Endothelial cell of umbilical vein (primary cell): ENCODE measurements around the gene MAN2B2. TPM values are rescaled to one million over a fixed set of nuclear protein-coding genes. Genes with fewer than 3 reads are reported as not detected.

Experiments
- BruUV-seq: library from RNA; stranded (reverse); fragments of 400-500 nt; replicated peaks from 2 replicates; lab custom pipeline; 2021; lab: Mats Ljungman, UMichigan
- CTCF ChIA-PET: fragments of 300-600, 350-600 bp; sonication (Branson Sonifier 250); formaldehyde crosslinking; loops from one replicate; lab custom pipeline; 2021; ENCODE audit warnings: antibody characterized with exemption, inconsistent platforms; lab: Charles Lee
- POLR2A ChIA-PET: fragments of 300-600, 350-600 bp; sonication (Branson Sonifier 250); formaldehyde crosslinking; loops from one replicate; lab custom pipeline; 2021; ENCODE audit warnings: antibody characterized with exemption, inconsistent platforms; lab: Charles Lee
- DNase-seq: peaks from one replicate; pipeline ENCODE4 v3.0.0-alpha.2; 2011; ENCODE audit warnings: low read depth, low spot score
- FAIRE-seq: peaks from 2 replicates; lab custom pipeline; 2011; peaks lifted over from hg19 to GRCh38; lab: Jason Lieb, UNC
- H2AFZ ChIP-seq: 2 replicates; pipeline ENCODE4 v1.6.0; 2012; ENCODE audit warnings: low read depth, low read length, control low read depth, inconsistent platforms
- H3K27ac ChIP-seq: 2 replicates; pipeline ENCODE4 v1.5.1; 2011; ENCODE audit warnings: low read depth, mild to moderate bottlenecking, control low read depth, low read length, moderate library complexity; ENCODE audit not compliant: insufficient read depth
- H3K27me3 ChIP-seq, 2 experiments: 2 replicates each; pipeline versions ENCODE4 v1.6.0 to v1.6.1; 2011; ENCODE audit warnings: low read length in 2 of 2, mixed read lengths in 1 of 2; ENCODE audit not compliant: control insufficient read depth in 2 of 2, insufficient read depth in 2 of 2
- H3K36me3 ChIP-seq, 2 experiments: 2 replicates in 1 of 2; 3 replicates in 1 of 2; pipeline ENCODE4 v1.5.1; 2011; ENCODE audit warnings: low read length in 2 of 2, mild to moderate bottlenecking in 1 of 2, moderate library complexity in 1 of 2; ENCODE audit not compliant: control insufficient read depth in 2 of 2, insufficient read depth in 2 of 2; ENCODE audit errors: extremely low read depth in 1 of 2
- H3K4me1 ChIP-seq: 3 replicates; pipeline ENCODE4 v1.5.1; 2011; ENCODE audit warnings: mild to moderate bottlenecking, low read length; ENCODE audit not compliant: control insufficient read depth, insufficient read depth; ENCODE audit errors: extremely low read depth
- H3K4me2 ChIP-seq: 2 replicates; pipeline ENCODE4 v1.6.1; 2011; ENCODE audit warnings: low read length, control low read depth, mixed read lengths; ENCODE audit not compliant: insufficient read depth
- H3K4me3 ChIP-seq, 3 experiments: fragments of 200-600 bp in 1 of 3; sonication (generic), shearing (Covaris generic) in 1 of 3; replicated peaks in 1 of 3; 2 replicates each; pipeline ENCODE4 v1.5.1; 2011 to 2016; ENCODE audit warnings: control low read depth in 3 of 3, low read length in 3 of 3, mild to moderate bottlenecking in 2 of 3, inconsistent platforms in 1 of 3, low read depth in 1 of 3, moderate library complexity in 1 of 3; ENCODE audit not compliant: insufficient read depth in 1 of 3
- H3K79me2 ChIP-seq: 2 replicates; pipeline ENCODE4 v1.6.0; 2012; ENCODE audit warnings: low read length, inconsistent platforms; ENCODE audit not compliant: control insufficient read depth, insufficient read depth
- H3K9ac ChIP-seq: replicated peaks from 2 replicates; pipeline ENCODE3; 2011; ENCODE audit warnings: low read length, control low read depth; ENCODE audit not compliant: insufficient read depth; ENCODE audit errors: extremely low read depth
- H3K9me1 ChIP-seq: replicated peaks from 3 replicates; pipeline ENCODE4 v1.6.0; 2011; ENCODE audit warnings: mild to moderate bottlenecking, low read length; ENCODE audit not compliant: control insufficient read depth, insufficient read depth; ENCODE audit errors: extremely low read depth
- H3K9me3 ChIP-seq: replicated peaks from 2 replicates; pipeline ENCODE4 v1.5.1; 2012; ENCODE audit warnings: low read length, inconsistent platforms; ENCODE audit not compliant: control insufficient read depth, insufficient read depth
- H4K20me1 ChIP-seq: replicated peaks from 2 replicates; pipeline ENCODE3; 2011; ENCODE audit warnings: mild to moderate bottlenecking, low read length; ENCODE audit not compliant: control insufficient read depth, insufficient read depth; ENCODE audit errors: extremely low read depth
- EZH2 ChIP-seq: IDR thresholded peaks from 2 replicates; pipeline ENCODE4 v1.6.1; 2012; ENCODE audit warnings: borderline replicate concordance, low read depth, mild to moderate bottlenecking, moderate library complexity, low read length, inconsistent platforms; ENCODE audit not compliant: severe bottlenecking
- FOS ChIP-seq: IDR thresholded peaks from 2 replicates; pipeline ENCODE4 v1.6.1; 2011; ENCODE audit warnings: mild to moderate bottlenecking, low read length, moderate library complexity, borderline replicate concordance; ENCODE audit not compliant: insufficient read depth
- GATA2 ChIP-seq: IDR thresholded peaks from 2 replicates; pipeline ENCODE4 v1.7.0; 2011; ENCODE audit warnings: low read depth, mild to moderate bottlenecking, moderate library complexity, mixed read lengths, low read length; ENCODE audit not compliant: insufficient read length, insufficient read depth
- JUN ChIP-seq: IDR thresholded peaks from 2 replicates; pipeline ENCODE4 v1.6.1; 2011; ENCODE audit warnings: borderline replicate concordance, low read depth; ENCODE audit not compliant: insufficient read length, insufficient read depth
- MYC ChIP-seq: IDR thresholded peaks from one replicate; pipeline ENCODE4 v1.6.1; 2011; ENCODE audit warnings: mild to moderate bottlenecking, low read depth, low read length
- POLR2A ChIP-seq: IDR thresholded peaks from 2 replicates; pipeline ENCODE4 v1.6.1; 2012; ENCODE audit warnings: low read depth, mild to moderate bottlenecking, control low read depth, low read length
- POLR2AphosphoS5 ChIP-seq: IDR thresholded peaks from 2 replicates; pipeline ENCODE4 v1.6.1; 2012; ENCODE audit warnings: low read depth, mild to moderate bottlenecking, control low read depth, low read length, moderate library complexity; ENCODE audit not compliant: insufficient read depth
- dilution Hi-C: fragments of 300-500 bp; cut with MboI; formaldehyde crosslinking; loops from one replicate; pipeline ENCODE4 v1.15.0; 2019; ENCODE audit warnings: low sequenced_read_pairs; ENCODE audit not compliant: extremely low pct_ligation_motif_present
- intact Hi-C: fragments of 100-400 bp; cut with micrococcal nuclease; formaldehyde crosslinking; loops from one replicate; pipeline ENCODE4 v1.10.0; 2022
- polyA plus RNA-seq, 4 experiments: library from polyadenylated mRNA; depleted of rRNA in 3 of 4; stranded (reverse) in 3 of 4; unstranded in 1 of 4; fragments of >200 nt; gene quantifications; 2 replicates each; pipeline versions ENCODE4 v1.2.1 to v1.2.3, GENCODE V29; 2011 to 2012; ENCODE audit warnings: missing spikeins in 1 of 4
- total RNA-seq: library from RNA; stranded (reverse); gene quantifications from 2 replicates; pipeline ENCODE4 v1.2.3, GENCODE V29; 2021
- TF ChIP-seq, protein P1 (sequence below): IDR thresholded peaks from 2 replicates; pipeline ENCODE4 v1.6.1; 2011; ENCODE audit not compliant: insufficient read depth, insufficient read length
- TF ChIP-seq, protein P2 (sequence below), 2 donors: IDR thresholded peaks; 1 replicate in 1 of 2; 2 replicates in 1 of 2; pipeline ENCODE4 v1.5.1; 2011; ENCODE audit warnings: low read length in 2 of 2, mild to moderate bottlenecking in 2 of 2, moderate library complexity in 2 of 2, control low read depth in 1 of 2, inconsistent platforms in 1 of 2, low read depth in 1 of 2; ENCODE audit not compliant: insufficient read depth in 1 of 2; ENCODE audit errors: extremely low read depth in 1 of 2

Gene MAN2B2
- total and polyA plus RNA-seq, 2 donors (not counting 3 experiments of a cell fraction or from before 2014, with no cell fraction given): 15.7 to 25.1 TPM

DNA sequence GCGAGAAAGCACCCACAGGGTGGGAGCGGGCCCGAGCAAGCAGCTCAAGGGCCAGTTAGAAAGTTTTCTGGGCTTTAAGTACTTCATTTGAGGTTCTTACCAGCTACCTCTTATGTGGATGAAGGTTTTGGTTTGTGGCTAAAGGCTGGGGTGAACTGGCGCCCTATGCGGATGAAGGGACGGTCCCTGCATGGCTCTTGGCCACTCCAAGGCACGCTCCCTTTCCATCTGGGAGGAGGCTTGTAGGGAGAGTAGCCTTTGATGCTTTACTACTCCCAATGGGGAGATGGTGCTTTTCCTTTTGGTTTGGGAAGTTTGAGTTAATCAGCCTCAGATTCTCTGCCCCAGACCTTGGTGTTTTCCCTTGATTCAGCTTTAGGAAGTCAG lies 83.2 kb downstream of the MAN2B2 start:
- TF ChIP-seq MYC (no peak), JUN (no peak), GATA2 (no peak), FOS (no peak), POLR2A (no peak), POLR2AphosphoS5 (no peak), EZH2 (no peak)
- TF ChIP-seq, protein P1, sequence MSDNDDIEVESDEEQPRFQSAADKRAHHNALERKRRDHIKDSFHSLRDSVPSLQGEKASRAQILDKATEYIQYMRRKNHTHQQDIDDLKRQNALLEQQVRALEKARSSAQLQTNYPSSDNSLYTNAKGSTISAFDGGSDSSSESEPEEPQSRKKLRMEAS: no peak
- TF ChIP-seq, protein P2, sequence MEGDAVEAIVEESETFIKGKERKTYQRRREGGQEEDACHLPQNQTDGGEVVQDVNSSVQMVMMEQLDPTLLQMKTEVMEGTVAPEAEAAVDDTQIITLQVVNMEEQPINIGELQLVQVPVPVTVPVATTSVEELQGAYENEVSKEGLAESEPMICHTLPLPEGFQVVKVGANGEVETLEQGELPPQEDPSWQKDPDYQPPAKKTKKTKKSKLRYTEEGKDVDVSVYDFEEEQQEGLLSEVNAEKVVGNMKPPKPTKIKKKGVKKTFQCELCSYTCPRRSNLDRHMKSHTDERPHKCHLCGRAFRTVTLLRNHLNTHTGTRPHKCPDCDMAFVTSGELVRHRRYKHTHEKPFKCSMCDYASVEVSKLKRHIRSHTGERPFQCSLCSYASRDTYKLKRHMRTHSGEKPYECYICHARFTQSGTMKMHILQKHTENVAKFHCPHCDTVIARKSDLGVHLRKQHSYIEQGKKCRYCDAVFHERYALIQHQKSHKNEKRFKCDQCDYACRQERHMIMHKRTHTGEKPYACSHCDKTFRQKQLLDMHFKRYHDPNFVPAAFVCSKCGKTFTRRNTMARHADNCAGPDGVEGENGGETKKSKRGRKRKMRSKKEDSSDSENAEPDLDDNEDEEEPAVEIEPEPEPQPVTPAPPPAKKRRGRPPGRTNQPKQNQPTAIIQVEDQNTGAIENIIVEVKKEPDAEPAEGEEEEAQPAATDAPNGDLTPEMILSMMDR (IDR thresholded peaks at IDR 0.05; ENCODE audit: extremely low read depth in 1 of 2, insufficient read depth in 1 of 2, low read depth in 1 of 2, low read length in 2 of 2): no peak
- Histone ChIP-seq H3K4me3 (no peak overlapping the region), H3K9me3 (no peaks in the 10 kb centered on the region), H3K36me3 (no peaks in the 10 kb centered on the region), H3K27me3 (peaks cover 13 to 34% of the 10 kb centered on the region in 2 experiments), H3K4me2 (no peak overlapping the region), H3K9ac (no peak overlapping the region), H3K27ac (no peak overlapping the region), H4K20me1 (no peaks in the 10 kb centered on the region), H2AFZ (no peak overlapping the region), H3K9me1 (no peaks in the 10 kb centered on the region), H3K4me1 (peaks cover 2% of the 10 kb centered on the region), H3K79me2 (no peaks in the 10 kb centered on the region)
- FAIRE-seq (no peak), DNase-seq (no peak)
- ChIA-PET POLR2A (no interaction called here), CTCF (interaction anchor here (0.9 to 1.7 kb wide), 3 partner anchors 9 to 413 kb away, joined by 3 to 4 read pairs (median 3); no protein-coding TSS in a partner anchor)
- no TSS peak for BruUV-seq
- intact Hi-C loops: no loop called here
- dilution Hi-C loops: no loop called here
